ENCODE measurements around the gene ACO2.

DNA sequence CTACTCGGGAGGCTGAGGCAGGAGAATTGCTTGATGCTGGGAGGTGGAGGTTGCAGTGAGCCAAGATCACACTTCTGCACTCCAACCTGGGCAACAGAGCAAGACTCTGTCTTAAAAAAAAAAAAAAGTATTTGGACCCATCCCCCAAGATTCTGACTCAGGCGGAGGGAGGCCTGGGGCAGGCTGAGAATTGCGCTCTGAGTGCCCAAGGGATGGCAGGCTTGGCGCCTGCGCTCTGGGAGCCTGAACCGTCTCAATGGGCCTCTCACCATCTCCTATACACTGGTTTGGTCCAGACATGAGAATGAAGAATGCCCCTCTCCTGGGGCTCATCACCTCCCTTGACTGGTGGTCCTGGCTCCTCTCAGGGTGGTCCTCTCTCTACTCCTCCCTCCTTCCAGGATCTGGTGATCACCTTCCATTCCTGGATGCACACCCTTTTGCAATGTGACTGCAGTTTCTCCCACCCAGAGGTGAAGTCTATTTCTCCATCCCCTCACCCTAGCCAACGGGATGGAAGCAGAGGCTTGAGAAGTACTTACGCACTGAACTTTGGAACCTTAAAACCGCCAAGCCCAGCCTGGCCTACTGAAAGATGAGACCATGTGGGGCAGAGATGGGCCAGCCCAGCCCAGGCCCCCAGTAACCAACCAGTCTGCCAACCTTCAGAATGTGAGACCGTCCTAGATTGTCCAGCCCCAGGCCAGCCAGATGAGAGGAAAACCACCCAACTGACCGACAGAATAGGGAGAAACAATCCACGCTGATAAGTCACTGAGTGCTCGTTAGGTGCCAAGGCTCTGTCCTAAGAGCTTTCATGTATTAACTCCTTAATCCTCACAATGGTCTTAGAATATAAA lies 70.5 kb downstream of the ACO2 start:
- TF ChIP-seq CTCF (IDR thresholded peaks at IDR 0.05), result no peak
- no peak for TF ChIP-seq POLR2A (IDR thresholded peaks at IDR 0.05)
- no peak for TF ChIP-seq EP300 (IDR thresholded peaks at IDR 0.05)

Data from tibial nerve (tissue), 4 donors.